G401.6 (cell line): ENCODE data around the gene COL6A1.

ENCODE experiments used
- FAIRE-seq: peaks from 2 replicates; lab custom pipeline; 2012; peaks lifted over from hg19 to GRCh38; lab: Jason Lieb, UNC

The COL6A1 gene

GRCh38 chr21:45982092-45982757 is 655 bp downstream of the COL6A1 start:
- no peak for FAIRE-seq

- no peak for FAIRE-seq
These were observed 1.4 kb downstream of the COL6A1 start for GRCh38 chr21:45982758-45983648.

- FAIRE-seq, result no peak
These were observed 2.0 kb downstream of the COL6A1 start for GRCh38 chr21:45983649-45983965.

GRCh38 chr21:45983981-45984551 is 2.5 kb downstream of the COL6A1 start:
- FAIRE-seq, result no peak

- FAIRE-seq, result no peak
These were observed 3.1 kb downstream of the COL6A1 start for GRCh38 chr21:45984584-45985095.

GRCh38 chr21:45985471-45986315 is 4.1 kb downstream of the COL6A1 start:
- no peak for FAIRE-seq

GRCh38 chr21:45986316-45987051 is 4.9 kb downstream of the COL6A1 start:
- FAIRE-seq, result no peak

GRCh38 chr21:45987121-45987711 is 5.6 kb downstream of the COL6A1 start:
- no peak for FAIRE-seq

GRCh38 chr21:45988366-45989347 is 7.1 kb downstream of the COL6A1 start:
- FAIRE-seq, result no peak

GRCh38 chr21:45989355-45990048 is 7.9 kb downstream of the COL6A1 start:
- FAIRE-seq, result no peak

GRCh38 chr21:45990049-45990711 is 8.6 kb downstream of the COL6A1 start:
- no peak for FAIRE-seq

- FAIRE-seq, result no peak
These were observed 9.4 kb downstream of the COL6A1 start for GRCh38 chr21:45990741-45991605.

- no peak for FAIRE-seq
These were observed 10.2 kb downstream of the COL6A1 start for GRCh38 chr21:45991606-45992300.

- no peak for FAIRE-seq
These were observed 11.0 kb downstream of the COL6A1 start for GRCh38 chr21:45992301-45993209.

GRCh38 chr21:45993210-45994085 is 11.9 kb downstream of the COL6A1 start:
- no peak for FAIRE-seq
